ENCODE data around the gene GPRIN3. TPM values are rescaled to one million over a fixed set of nuclear protein-coding genes. Genes with fewer than 3 reads are reported as not detected.

The GPRIN3 gene
- 3.3 TPM for polyA plus RNA-seq (ENCODE audit: insufficient read length)

DNA sequence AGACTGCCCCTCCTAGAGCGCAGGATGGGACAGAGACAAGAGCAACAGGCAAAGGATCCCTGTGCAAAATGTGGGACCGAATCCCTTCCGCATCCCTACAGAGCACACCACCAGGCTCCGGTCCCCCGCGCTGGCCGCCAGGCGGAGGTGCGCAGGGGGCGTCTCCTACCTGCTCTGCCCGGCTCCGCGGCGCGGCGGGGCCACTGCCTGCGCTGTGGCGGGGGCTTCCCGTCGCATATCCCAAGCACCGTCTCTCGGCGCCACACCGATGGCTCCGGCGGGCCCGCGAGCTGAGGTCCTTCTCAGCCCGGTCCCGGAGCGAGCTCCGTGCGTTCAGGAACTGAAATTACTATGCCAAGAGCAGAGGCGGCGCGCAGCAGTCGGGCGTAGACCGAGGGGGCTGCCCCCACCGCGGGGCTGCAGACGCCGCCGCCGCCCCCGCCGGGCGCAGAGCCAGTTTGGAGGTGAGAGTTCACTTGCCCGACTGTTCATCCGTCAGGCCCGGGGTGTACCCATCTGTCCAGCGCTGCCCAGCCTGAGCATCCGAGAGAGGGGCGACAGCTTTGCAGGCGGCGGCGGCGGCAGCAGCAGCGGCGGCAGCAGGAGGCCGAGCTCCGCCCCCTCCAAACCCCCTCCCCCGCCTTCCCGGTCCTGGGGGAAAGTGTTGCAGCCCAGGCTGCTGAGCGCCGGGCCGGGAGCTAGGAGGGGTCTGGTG is at the start of gene GPRIN3:
Gene GPRIN3, minus strand, starts transcription at position 355 of the 715 bp plus-strand sequence. CDS start 57,690 bp downstream, outside the sequence.
- DNase-seq = peak; percentile 56

DNA sequence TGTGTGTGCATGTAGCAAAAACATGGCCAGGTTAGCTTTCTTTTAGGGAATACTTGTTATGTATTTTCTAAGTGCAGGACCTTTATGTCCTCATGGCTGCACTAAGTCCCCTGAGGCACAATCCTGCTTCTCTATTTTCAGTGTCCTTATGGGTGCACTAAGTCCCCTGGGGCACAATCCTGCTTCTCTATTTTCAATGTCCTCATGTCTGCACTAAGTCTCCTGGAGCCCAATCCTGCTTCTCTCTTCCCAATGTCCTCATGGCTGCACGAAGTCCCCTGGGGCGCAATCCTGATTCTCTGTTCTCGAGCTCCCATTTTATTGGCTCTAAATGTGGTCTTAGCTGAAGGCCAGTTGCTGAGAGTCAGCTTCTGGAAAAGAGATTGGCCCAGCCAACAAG is 49.7 kb upstream of the GPRIN3 start:
- DNase-seq = no peak

DNA sequence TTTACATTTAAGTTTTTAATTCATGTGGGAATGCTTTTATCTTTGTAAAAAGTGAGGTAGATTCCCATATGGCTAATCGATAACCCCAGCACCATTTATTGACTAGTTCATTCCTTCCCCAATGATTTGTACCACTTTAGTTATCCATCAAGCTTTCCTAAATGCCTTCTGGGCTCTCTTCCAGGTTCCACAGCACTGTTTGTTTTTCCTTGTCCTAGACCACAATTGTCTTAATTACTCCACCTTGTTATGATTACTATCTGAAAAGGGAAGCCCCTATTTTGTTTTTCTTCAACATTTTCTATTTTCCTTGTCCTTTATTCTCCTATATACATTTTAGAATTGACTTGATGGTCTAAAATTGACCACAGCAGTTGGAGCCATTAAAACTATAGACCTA is 48.5 kb upstream of the GPRIN3 start:
- DNase-seq = no peak

DNA sequence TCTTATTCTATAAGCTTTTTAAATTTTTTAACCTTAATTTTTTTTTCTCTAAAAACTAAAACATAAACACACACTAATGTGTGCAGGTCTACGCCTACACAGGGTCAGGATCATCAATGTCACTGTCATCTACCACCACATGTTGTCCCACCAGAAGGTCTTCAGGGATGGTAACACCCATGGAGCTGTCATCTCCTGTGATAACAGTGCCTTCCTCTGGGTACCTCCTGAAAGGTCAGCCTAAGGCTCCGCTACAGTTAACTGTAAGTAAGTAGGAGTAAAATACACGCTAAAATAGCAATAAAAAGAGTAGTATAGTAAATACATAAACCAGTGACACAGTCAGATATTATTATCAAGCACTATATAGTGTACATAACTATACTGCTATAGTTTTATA is 45.9 kb upstream of the GPRIN3 start:
- DNase-seq = no peak

DNA sequence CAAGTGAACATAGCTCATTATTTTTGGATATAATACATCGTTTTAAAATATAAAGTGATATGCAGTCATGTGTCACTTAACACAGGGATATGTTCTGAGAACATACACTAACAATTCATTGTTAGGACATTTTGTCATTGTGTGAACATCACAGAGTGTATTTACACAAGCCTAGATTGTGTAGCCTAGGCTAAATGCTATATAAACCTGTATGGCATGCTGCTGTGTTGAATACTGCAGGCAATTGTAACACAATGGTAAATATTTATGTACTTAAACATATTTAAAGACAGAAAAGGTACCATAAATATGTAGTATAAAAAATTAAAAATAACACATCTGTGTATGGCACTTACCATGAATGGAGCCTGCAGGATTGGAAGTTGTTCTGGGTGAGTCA is 44.9 kb upstream of the GPRIN3 start:
- DNase-seq = no peak

DNA sequence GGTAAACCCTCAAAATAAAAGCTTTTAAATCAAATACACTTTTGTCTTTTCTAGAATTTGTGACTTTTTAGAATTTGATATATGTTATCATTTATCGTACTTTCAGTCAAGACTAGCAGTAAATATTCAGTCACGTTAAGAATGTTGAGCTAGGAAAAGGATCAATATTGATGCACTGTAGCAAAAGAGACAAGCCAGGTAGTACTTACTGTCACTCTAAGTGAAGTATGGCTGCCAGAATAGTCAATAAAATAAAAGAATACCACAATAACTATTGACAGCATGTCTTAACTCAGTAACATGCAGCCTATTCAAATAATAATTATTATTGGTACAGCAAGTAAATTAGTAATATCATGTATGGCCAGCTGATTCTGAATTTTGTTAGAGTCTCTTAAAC is 43.6 kb upstream of the GPRIN3 start:
- DNase-seq = no peak

DNA sequence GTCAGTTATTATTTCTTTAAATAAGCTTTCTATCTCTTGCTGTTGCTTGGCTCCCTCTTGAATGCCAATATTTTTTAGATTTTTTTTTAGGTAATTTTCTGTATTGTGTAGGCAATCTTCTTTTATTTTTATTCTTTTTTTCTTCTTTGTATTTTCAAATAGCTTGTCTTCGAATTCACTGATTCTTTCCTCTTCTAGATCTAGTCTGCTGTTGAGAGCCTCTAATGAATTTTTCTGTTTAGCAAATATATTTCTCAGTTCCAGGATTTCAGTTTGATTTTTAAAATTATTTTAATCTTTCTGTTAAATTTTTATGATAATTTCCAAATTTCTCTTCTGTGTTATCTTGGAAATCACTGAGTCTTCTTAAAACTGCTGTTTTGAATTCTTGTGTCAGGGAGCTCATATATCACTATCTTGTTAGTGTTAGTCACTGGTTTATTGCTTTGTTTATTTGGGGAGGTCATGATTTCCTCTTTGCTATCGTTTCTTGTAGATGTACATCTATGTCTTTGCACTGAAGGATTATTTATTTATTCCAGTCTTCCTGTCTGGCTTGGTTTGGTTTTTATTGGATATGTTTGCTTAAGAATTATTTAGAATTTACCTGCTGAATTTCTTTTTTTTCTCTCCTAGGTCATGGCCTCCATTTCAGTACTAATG is 39.9 kb upstream of the GPRIN3 start:
- no peak for DNase-seq

DNA sequence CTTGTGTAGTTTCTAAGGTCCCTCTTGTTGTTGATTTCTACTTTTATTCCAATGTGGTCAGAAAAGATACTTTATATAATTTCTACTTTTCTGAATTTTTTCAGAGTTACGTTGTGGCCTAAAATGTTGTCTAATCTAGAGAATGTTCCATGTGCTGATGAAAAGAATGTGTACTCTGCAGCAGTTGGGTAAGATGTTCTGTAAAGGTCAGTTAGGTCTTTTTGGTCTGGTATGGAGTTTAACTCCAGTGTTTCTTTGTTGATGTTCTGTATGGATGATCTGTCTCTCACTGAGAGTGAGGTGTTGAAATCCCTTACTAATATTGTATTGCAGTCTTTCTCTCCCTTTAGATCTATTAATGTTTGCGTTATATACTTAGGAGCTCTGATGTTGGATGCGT is 37.0 kb upstream of the GPRIN3 start:
- DNase-seq = no peak

DNA sequence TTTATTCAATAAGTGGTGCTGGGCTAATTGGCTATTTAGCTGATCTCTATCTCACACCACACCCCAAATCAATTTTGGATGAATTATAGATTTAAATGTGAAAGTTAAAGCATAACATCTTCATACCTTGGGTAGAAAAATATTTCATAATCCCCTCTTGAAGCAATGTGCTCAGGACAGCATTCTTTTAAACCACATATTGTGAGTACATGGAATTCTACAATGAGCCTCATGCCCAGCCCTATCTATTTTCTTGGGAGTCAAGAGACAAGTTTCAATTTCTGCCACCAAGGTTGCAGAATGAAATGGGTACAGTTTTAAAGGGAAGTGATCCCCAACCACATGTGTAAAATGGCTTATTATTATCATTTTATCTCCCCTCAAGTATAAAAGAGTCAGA is 30.6 kb upstream of the GPRIN3 start:
- DNase-seq = no peak

DNA sequence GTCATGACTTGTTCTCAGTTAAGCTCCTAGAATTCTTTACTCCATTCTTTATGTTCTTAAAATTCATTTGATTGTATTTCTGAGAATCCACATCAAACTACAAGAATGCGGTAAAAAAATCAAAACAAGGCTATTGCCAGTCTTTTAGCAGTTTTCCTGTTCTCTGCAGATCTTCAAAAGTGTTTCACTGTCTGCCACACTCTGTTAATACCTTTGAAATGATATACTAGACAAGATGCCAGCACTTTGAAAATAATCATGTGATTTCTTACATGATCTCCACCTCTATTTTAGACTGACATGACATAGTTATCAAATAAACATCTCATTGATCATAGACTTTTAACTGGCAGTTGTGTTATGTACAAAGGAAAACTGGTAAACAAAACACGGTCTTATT is 30.1 kb upstream of the GPRIN3 start:
- DNase-seq = no peak

DNA sequence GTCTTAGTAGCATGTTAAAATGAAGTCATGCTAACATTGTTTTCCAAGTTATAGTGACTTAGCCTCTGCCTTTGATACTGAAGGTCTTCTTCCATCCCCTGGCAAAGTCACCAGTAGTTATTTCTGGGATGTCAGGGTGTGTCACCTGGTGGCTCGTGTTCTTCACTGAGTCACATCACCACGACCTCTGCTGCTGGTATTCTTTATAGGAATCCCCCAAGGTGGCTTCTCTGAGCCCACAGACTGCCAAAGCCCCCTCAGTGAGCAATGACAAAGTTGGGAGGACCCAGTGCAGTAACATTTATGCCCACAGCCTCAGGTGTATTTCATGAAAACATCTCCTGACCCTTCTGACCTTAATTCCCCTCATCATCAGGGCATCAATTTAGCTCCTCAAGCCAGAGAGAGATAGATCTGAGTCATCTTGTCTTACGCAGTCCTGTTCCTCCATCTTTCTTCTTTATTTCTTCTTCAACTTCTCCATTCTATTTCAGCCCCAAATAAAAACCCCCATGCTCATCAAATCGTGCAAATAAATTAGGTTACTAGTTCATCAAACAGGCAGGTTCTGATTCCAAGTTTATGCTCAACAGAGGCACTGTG is 29.3 kb upstream of the GPRIN3 start:
- no peak for DNase-seq

DNA sequence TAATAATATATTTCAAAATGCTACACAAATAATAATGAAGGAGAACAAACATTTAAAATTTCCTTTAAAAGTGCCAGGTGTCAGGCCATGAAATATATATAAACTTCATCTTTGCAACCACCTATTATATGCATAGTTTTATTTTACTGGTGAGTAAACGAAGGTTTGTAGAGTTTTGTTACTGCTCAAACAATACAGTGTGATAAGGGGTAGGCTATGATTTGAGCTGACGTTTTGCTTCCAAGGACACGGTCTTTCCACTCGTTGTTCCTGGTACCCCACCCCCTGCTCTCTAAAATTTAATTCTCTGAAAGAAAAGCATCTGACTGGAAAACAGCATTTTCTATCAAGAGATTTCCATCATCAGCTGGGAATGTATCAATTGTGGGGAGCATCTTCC is 27.2 kb upstream of the GPRIN3 start:
- no peak for DNase-seq

DNA sequence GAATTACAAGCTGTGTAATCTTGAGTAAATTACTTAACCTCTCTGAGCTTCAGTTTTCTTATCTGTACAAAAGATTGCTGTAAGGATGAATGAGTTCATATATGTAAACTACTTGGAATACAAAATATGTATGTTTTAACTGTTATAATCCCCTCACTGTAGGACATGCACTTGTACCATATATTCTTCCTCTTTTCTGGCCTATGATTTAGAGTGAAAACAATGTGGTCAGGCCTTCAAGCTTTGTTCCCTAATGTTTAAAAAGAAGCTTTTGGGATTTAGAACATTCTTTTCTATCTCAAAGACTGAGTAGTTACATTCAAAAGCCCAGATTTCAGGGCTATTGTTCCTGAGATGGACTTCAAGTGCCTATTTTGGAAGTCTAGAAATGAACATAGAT is 26.7 kb upstream of the GPRIN3 start:
- DNase-seq = no peak

DNA sequence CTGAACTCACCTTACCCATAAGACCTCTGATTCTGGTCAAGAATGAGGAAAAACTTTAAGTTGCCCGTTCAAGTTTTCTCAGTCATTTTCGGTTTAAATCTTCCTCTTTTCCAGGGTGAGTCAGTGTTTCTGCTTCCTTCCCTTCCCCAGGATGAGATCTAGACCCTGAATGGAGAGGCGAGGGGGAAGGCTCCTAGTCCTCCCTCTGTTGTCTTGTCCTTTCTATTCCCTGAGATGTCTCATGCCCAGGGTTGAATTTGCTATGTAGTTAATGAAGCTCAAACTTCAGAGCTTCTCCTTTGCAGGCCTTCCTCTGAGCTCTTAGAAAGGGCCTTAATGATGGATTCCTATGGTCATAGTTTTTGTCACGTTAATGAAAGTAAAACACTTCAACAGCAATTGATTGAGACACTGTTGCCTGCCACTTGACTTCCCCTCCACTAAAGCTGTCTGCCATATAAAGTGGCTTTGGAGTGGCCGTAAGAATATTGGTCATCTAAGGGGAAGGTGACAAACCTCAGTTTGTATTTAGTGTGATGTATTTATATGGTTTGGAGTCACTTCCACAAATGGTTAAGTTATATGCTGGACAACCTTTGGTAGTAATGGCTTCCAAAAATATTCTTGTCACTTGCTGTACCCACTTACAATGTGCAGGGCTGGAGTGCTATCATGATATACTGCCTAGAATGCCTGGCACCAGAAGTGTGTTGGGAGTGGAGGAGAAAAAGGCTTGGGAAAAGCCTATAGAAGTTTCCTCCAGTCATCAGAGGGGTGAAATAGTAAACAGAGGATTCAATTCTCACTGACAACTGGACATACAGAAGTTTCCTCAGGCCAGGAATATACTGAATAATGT is 24.3 kb upstream of the GPRIN3 start:
- no peak for DNase-seq

DNA sequence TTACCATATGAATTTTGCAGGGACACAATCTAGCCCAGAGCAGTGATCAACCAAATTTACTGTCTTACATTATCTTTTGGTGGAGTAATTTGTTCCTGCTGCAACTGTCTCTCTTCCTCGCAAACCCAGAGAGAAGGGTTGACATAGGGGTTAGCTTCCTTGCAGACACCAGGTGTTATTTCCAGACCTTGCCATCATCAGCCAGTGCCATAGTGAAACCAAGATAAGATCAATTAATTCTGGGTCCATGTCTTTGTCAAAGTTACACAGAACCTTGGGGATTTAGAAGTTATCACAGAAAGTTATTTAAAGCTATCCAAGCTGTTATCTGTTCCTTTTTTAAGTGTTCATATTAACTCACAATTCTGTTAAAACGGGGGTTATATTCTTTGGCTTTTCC is 23.6 kb upstream of the GPRIN3 start:
- DNase-seq = no peak

DNA sequence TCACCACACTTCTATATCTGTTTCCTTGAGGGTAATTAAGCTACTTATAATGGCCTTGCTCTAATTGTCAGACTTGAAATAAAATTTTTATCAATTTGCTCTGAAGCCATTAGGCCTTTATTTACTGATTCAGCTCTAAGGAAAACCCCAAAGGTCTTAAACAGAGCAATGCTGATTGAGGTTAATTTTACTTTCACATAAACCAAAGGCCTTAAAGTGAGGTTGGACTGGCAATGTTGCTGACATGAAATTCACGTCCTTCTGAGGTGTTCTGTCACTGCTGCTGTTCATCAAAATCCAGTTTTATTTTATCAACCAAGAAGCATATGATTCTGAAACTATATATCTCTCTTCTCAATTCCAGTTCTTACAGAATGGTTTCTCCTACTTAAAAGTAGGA is 21.7 kb upstream of the GPRIN3 start:
- DNase-seq = no peak

DNA sequence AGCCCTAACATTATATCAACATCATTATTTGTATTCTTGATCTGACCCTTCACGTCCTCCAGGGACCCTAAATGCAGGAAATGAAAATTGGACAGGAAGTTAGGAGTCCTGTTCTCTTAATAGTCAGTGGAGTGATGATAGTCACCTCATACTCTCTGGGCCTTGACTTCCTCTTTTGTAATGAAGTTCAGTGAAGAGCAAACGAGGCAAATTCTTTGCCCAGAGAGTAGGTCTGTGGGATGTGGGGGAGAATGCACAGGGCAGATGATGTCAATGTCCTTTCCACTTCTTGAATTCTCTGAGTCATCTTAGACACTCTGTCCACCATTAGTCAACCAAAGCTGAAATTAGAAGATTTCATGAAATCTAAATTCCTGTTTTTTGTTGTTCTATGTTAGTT is 17.1 kb upstream of the GPRIN3 start:
- DNase-seq = no peak

DNA sequence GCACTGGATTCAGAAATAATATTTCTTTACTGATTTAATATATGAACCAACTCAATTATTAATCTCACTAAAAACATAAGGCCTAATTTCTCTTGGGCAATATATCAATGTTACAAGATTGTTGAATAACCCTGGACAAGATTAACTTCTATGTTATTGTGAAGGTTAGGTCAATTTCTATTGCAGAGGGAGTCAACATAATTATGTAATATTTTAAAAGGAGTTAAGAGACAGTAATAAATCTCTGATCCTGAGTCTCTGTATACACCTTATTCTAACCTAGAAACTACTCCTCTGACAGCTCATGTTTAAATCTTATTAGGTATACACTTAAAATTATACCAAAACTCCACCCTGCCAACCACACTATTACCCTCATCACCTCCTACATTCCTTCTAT is 15.1 kb upstream of the GPRIN3 start:
- DNase-seq = no peak

DNA sequence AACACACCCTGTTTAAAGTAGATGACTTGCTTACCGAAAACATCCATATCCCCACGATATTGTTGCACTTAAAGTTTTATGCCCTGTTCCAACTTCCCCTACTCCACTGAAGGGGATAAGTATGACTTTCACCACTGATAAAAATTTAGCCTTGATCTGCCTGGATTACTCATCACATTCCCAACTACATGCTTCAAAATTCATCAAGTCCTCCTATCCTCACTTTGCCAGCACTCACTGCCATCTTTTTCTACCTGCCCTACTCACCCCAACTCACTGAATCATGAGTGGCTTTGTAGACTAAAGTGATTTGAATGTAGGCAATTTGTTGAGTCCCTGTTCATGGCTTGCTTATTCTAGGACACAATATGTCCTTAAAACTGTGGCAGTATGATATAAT is 12.2 kb upstream of the GPRIN3 start:
- DNase-seq = no peak

DNA sequence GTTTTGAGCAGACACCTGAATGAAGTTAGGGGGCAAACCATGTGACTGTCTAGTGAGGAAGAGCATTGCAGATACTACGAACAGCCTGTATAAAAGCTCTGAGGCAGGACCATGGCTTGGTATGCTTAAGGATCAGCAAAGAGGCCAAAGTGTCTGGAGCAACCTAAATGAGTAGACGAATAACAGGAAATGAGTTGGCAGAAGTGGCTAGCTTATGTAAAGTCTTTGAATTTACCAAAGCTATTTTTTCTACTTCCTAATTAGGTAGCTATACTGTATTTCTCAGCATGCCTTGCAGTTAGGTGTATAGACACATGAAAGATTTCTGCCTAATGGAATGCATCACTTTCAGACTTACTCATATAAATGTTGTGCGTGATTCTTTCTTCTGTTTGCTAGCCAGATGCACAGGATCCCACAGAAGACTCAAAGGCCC is 9.3 kb upstream of the GPRIN3 start:
- DNase-seq = no peak

DNA sequence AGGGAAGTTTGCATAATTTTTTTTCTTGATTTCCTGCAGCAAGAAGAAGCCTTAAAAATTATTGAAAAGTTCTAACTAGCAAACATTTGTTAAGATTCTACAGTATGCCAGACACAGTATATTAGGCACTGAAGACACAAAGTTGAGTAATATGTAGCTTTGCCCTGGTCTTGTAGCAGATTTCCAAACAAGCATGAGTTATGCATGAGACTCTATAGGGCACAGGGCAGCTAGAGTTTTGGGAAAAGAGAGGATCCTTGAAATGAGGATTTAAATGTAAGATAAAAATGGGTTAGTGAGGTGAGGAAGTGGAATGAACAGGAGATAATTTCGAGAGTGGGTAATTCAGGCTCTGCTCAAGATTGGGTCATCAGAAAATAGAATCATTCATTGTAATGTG is 8.6 kb upstream of the GPRIN3 start:
- DNase-seq = no peak

DNA sequence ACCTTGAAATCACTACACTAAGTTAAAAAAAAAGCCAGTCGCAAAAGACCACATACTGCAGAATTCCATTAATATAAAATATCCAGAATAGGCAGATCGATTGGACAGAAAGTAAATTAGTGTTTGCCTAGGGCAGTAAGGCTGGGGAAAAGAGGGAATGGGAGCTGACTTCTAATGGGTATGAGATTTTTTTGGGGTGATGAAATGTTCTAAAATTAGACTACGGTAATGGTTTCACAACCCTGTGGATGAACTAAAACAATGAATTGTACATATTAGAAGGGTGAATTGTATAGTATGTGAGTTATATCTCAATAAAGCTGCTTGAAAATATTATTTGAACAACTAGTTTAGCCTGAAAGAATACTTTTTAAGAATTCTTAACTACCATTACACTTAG is 6.7 kb upstream of the GPRIN3 start:
- DNase-seq = no peak

DNA sequence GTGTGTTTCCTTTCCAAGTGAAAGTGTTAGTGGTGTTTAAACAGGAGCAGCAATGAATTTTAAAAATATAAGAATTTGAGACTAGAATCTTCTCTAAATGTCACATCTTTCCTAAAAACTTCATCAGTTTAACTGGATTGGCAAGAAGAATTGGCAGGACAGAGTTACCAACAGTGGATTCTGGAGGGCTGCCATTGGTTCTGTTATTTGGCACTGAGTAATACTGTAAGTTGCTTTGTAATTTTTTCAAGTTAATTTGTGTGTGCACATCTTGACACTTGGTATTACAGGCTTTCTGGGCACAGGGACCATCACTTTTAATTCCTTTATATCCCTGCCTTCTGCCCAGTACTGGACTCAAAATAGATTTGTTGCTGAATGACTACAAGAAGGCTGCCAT is 4.5 kb upstream of the GPRIN3 start:
- DNase-seq = no peak
